ENCODE measurements around the gene NOL12.

- TF ChIP-seq, protein P1, sequence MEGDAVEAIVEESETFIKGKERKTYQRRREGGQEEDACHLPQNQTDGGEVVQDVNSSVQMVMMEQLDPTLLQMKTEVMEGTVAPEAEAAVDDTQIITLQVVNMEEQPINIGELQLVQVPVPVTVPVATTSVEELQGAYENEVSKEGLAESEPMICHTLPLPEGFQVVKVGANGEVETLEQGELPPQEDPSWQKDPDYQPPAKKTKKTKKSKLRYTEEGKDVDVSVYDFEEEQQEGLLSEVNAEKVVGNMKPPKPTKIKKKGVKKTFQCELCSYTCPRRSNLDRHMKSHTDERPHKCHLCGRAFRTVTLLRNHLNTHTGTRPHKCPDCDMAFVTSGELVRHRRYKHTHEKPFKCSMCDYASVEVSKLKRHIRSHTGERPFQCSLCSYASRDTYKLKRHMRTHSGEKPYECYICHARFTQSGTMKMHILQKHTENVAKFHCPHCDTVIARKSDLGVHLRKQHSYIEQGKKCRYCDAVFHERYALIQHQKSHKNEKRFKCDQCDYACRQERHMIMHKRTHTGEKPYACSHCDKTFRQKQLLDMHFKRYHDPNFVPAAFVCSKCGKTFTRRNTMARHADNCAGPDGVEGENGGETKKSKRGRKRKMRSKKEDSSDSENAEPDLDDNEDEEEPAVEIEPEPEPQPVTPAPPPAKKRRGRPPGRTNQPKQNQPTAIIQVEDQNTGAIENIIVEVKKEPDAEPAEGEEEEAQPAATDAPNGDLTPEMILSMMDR (IDR thresholded peaks at IDR 0.05), result no peak
- no peak for TF ChIP-seq GATA2 (CRISPR knock-in tag; IDR thresholded peaks at IDR 0.05)
- no peak for TF ChIP-seq MXI1 (IDR thresholded peaks at IDR 0.05; ENCODE audit: low read depth, low read length)
- TF ChIP-seq, protein P2, sequence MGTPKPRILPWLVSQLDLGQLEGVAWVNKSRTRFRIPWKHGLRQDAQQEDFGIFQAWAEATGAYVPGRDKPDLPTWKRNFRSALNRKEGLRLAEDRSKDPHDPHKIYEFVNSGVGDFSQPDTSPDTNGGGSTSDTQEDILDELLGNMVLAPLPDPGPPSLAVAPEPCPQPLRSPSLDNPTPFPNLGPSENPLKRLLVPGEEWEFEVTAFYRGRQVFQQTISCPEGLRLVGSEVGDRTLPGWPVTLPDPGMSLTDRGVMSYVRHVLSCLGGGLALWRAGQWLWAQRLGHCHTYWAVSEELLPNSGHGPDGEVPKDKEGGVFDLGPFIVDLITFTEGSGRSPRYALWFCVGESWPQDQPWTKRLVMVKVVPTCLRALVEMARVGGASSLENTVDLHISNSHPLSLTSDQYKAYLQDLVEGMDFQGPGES (IDR thresholded peaks at IDR 0.05; ENCODE audit: low read depth, low read length), result no peak
- TF ChIP-seq EP300 (IDR thresholded peaks at IDR 0.05; ENCODE audit: borderline replicate concordance in 1 of 2, low read depth in 1 of 2, low read length in 1 of 2), result no peak
- TF ChIP-seq SIN3A (IDR thresholded peaks at IDR 0.05; ENCODE audit: borderline replicate concordance, low read depth, low read length), result no peak
- no peak for TF ChIP-seq JUND (IDR thresholded peaks at IDR 0.05)
- TF ChIP-seq POLR2AphosphoS5 (IDR thresholded peaks at IDR 0.05; ENCODE audit: low read depth, low read length), result no peak
- TF ChIP-seq GABPA (IDR thresholded peaks at IDR 0.05; ENCODE audit: low read depth), result no peak
- TF ChIP-seq, protein P3, sequence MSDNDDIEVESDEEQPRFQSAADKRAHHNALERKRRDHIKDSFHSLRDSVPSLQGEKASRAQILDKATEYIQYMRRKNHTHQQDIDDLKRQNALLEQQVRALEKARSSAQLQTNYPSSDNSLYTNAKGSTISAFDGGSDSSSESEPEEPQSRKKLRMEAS (IDR thresholded peaks at IDR 0.05; ENCODE audit: low read depth), result no peak
- TF ChIP-seq SMC3 (IDR thresholded peaks at IDR 0.05; ENCODE audit: low read depth, low read length), result no peak
- TF ChIP-seq EZH2phosphoT487 (IDR thresholded peaks at IDR 0.05; ENCODE audit: borderline replicate concordance, low read depth), result no peak
These were observed 30.9 kb upstream of the NOL12 start for GRCh38 chr22:37655252-37655563.

Measured in SK-N-SH (cell line).